Naive thymus-derived CD8-positive, alpha-beta T cell (primary cell): Measurements from ENCODE around the gene ZNF786. TPM values are rescaled to one million over a fixed set of nuclear protein-coding genes. Genes with fewer than 3 reads are reported as not detected.
"Not testable (repeated sequence)": the region's sequence is repeated elsewhere in the genome, so short reads cannot be mapped to it uniquely, and the experiment has no call there.

Source experiments
- ATAC-seq, 2 donors: fragments of 150-1000 bp; cut with Tn5 transposase in 1 of 2; sonication (Bioruptor Pico), chemical (Tn5 transposase) in 1 of 2; 1 replicate in 1 of 2; 2 replicates in 1 of 2; pipeline ENCODE4 v1.10.0; 2021; ENCODE audit warnings: mild to moderate bottlenecking in 2 of 2, moderate library complexity in 2 of 2
- POLR2A ChIA-PET: fragments of 350-600 bp; sonication (Branson Sonifier 250); formaldehyde crosslinking; loops from one replicate; lab custom pipeline; 2021; ENCODE audit warnings: antibody characterized with exemption; lab: Charles Lee
- DNase-seq, 10 donors: peaks; one replicate each; pipeline versions ENCODE4 v3.0.0 to v3.0.0-alpha.2; 2020 to 2022
- H3K27ac Mint-ChIP-seq, 10 donors: one replicate each; pipeline ENCODE4 v1.8.0; 2020 to 2022; ENCODE audit warnings: mild to moderate bottlenecking in 10 of 10, mixed read lengths in 10 of 10, moderate library complexity in 4 of 10, inconsistent platforms in 1 of 10
- H3K27me3 Mint-ChIP-seq, 5 donors: one replicate each; pipeline ENCODE4 v1.8.0; 2021 to 2022; ENCODE audit warnings: mixed read lengths in 5 of 5
- H3K36me3 Mint-ChIP-seq, 3 donors: one replicate each; pipeline ENCODE4 v1.8.0; 2020 to 2022; ENCODE audit warnings: mixed read lengths in 3 of 3, mild to moderate bottlenecking in 2 of 3, inconsistent platforms in 1 of 3
- H3K4me1 Mint-ChIP-seq, 4 donors: one replicate each; pipeline ENCODE4 v1.8.0; 2021 to 2022; ENCODE audit warnings: mixed read lengths in 4 of 4
- H3K4me3 Mint-ChIP-seq, 10 donors: one replicate each; pipeline ENCODE4 v1.8.0; 2020 to 2022; ENCODE audit warnings: mild to moderate bottlenecking in 10 of 10, mixed read lengths in 10 of 10, moderate library complexity in 6 of 10, inconsistent platforms in 1 of 10
- H3K9me3 Mint-ChIP-seq, 9 donors: one replicate each; pipeline ENCODE4 v1.8.0; 2020 to 2022; ENCODE audit warnings: mixed read lengths in 9 of 9, mild to moderate bottlenecking in 3 of 9, inconsistent platforms in 1 of 9, moderate library complexity in 1 of 9
- polyA plus RNA-seq, 3 donors: library from polyadenylated mRNA; unstranded; fragments of 300-500 nt; fragmentation: Illumina TruSeq; gene quantifications; one replicate each; pipeline ENCODE4 v1.2.3, GENCODE V29; 2021
- total RNA-seq, 8 experiments: library from RNA in 2 of 8; stranded (reverse) in 2 of 8; gene quantifications; one replicate each; pipeline ENCODE4 v1.2.3 and lab custom pipeline; 2021 to 2026

Gene ZNF786
- total and polyA plus RNA-seq, 5 experiments from 2014 or later: 5.9 to 18.4 (median 16.3) TPM

DNA sequence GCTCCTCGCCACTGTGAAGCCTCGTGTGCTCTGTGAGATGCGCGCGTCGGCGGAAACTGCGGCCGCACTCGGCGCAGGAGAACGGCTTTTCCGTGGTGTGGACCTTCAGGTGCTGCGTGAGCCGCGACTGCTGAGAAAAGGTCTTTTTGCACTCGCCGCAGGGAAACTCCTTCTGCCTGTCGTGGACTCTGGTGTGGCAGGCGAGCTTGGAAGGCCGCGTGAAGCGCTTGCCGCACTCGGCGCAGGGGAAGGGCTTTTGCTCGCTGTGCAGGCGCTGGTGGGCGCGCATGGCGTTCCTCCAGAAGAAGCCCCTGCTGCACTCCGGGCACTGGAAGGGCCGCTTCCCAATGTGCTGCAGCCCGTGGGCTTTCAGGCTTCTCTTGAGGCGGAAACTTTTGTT lies 13.7 kb upstream of the ZNF786 start:
- POLR2A ChIA-PET: no interaction called here

DNA sequence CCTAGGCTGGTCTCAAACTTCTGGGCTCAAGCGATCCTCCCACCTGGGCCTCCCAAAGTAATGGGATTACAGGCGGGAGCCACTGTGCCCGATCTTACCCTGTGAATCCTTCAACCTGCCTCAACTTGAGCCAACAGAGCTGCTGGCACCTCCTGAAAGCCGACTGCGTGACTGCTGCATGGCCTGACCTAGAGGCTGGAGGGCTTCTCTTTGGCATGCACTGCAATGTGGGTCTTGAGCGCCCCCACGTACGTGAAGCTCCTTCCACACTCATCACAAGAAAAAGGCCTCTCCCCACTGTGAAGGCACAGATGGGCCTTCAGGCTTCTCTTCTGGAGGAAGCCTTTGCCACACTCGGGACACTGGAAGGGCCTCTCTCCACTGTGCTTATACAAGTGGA lies 12.9 kb upstream of the ZNF786 start:
- ATAC-seq: no peak
- peaks cover 0 to 2% (median 0%) of the 10 kb centered on the region in 4 donors for H3K4me1 Mint-ChIP-seq
- no peak overlapping the region for H3K4me3 Mint-ChIP-seq
- H3K27ac Mint-ChIP-seq: no peak overlapping the region
- peaks cover 0 to 13% (median 5%) of the 10 kb centered on the region in 3 donors for H3K36me3 Mint-ChIP-seq
- DNase-seq: no peak
- H3K27me3 Mint-ChIP-seq: no peaks in the 10 kb centered on the region
- H3K9me3 Mint-ChIP-seq: no peaks in the 10 kb centered on the region
- POLR2A ChIA-PET: no interaction called here

More for the DNA sequence above, 13.7 kb upstream of the ZNF786 start:
- no peak overlapping the region for H3K4me3 Mint-ChIP-seq
- H3K36me3 Mint-ChIP-seq: peaks cover 0 to 13% (median 6%) of the 10 kb centered on the region in 3 donors
- peak overlapping the region in 1 of 10 donors; percentile 35 for H3K27ac Mint-ChIP-seq
- peaks cover 0 to 2% (median 0%) of the 10 kb centered on the region in 4 donors for H3K4me1 Mint-ChIP-seq
- ATAC-seq (no peak), DNase-seq (no peak)
- no peaks in the 10 kb centered on the region for H3K27me3 Mint-ChIP-seq
- no peaks in the 10 kb centered on the region for H3K9me3 Mint-ChIP-seq

DNA sequence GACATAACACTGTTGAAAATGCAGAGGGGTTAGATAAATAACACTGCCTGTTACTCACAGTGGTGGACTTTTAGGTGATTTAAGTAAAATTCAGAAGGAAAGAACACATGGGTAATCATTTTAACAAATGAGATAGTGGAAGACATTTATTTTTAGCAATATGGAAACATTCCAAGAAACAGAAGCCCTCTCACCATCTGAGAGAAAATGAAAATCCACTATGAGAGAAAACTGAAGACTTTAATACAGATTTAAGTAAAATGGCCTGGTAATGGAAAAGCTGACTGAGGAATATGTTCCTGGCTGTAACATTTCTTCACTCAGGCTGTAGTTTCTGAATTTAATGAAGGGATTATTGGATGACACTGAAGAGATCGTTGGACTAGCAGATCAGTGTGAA lies 12.1 kb upstream of the ZNF786 start:
- POLR2A ChIA-PET: no interaction called here
- Mint-ChIP-seq H3K9me3 (no peaks in the 10 kb centered on the region), H3K36me3 (peaks cover 0 to 13% (median 5%) of the 10 kb centered on the region in 3 donors), H3K27ac (peak overlapping the region in 1 of 10 donors; percentile 53), H3K4me1 (peaks cover 0 to 3% (median 0%) of the 10 kb centered on the region in 4 donors), H3K4me3 (no peak overlapping the region), H3K27me3 (no peaks in the 10 kb centered on the region)
- DNase-seq: no peak
- ATAC-seq: no peak

GRCh38 chr7:149100821-149101220 lies 10.3 kb upstream of the ZNF786 start:
- no peak for ATAC-seq
- POLR2A ChIA-PET: no interaction called here
- no peak for DNase-seq
- Mint-ChIP-seq H3K27ac (no peak overlapping the region), H3K4me1 (peaks cover 0 to 3% (median 0%) of the 10 kb centered on the region in 4 donors), H3K9me3 (no peaks in the 10 kb centered on the region), H3K36me3 (peaks cover 0 to 13% (median 5%) of the 10 kb centered on the region in 3 donors), H3K4me3 (no peak overlapping the region), H3K27me3 (no peaks in the 10 kb centered on the region)

GRCh38 chr7:149099058-149099457 lies 8.5 kb upstream of the ZNF786 start:
- no peak overlapping the region for H3K27ac Mint-ChIP-seq
- no peaks in the 10 kb centered on the region for H3K27me3 Mint-ChIP-seq
- peaks cover 0 to 11% (median 2%) of the 10 kb centered on the region in 3 donors for H3K36me3 Mint-ChIP-seq
- no peak overlapping the region for H3K4me3 Mint-ChIP-seq
- H3K9me3 Mint-ChIP-seq: no peaks in the 10 kb centered on the region
- DNase-seq (no peak), ATAC-seq (no peak)
- peaks cover 0 to 3% (median 0%) of the 10 kb centered on the region in 4 donors for H3K4me1 Mint-ChIP-seq
- POLR2A ChIA-PET: no interaction called here

DNA sequence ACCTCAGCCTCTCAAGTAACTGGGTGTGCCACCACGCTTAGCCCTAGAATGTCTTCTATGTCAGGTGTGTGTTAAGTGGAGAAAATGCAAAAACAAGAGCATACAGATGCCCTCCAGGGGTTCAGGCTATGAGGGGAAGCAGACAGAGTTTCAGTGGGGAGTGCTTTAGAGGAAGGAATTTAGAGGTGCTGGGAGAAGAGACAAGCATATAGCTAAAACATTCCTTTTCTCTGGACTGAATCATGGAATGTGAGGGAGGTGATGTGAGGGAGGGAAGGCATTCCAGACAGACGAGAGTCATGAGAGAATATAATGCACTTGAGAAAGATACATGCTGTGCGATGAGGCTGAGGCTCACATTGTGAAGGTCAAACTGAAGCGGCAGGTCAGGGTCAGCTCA lies 6.6 kb upstream of the ZNF786 start:
- DNase-seq (no peak), ATAC-seq (no peak)
- Mint-ChIP-seq H3K4me3 (no peak overlapping the region), H3K9me3 (no peaks in the 10 kb centered on the region), H3K36me3 (no peaks in the 10 kb centered on the region), H3K4me1 (peaks cover 0 to 3% (median under 1%) of the 10 kb centered on the region in 4 donors), H3K27ac (peak overlapping the region in 1 of 10 donors; percentile 17), H3K27me3 (no peaks in the 10 kb centered on the region)
- POLR2A ChIA-PET: no interaction called here

GRCh38 chr7:149093228-149093627 lies 2.7 kb upstream of the ZNF786 start:
- Mint-ChIP-seq H3K9me3 (no peaks in the 10 kb centered on the region), H3K27ac (peak overlapping the region in 5 of 10 donors; percentile 22 to 89 (median 38)), H3K36me3 (no peaks in the 10 kb centered on the region), H3K27me3 (no peaks in the 10 kb centered on the region), H3K4me1 (peaks cover 9 to 24% (median 17%) of the 10 kb centered on the region in 4 donors), H3K4me3 (no peak overlapping the region)
- ATAC-seq (no peak), DNase-seq (no peak)
- POLR2A ChIA-PET: interaction anchor here (3.0 kb wide), 1 partner anchor 33 kb away, joined by 17 read pairs; the partner anchor contains the start of gene ZNF425

DNA sequence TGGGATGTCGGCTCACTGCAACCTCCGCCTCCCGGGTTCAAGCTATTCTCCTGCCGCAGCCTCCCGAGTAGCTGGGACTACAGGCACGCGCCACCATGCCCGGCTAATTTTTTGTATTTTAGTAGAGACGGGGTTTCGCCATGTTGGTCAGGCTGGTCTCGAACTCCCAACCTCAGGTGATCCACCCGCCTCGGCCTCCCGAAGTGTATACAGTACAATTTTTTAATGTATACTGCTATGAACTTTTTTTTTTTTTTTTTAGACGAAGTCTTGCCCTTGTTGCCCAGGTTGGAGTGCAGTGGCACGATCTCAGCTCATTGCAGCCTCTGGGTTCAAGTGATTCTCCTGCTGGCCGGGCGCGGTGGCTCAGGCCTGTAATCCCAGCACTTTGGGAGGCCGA lies 1.7 kb upstream of the ZNF786 start:
- peaks cover 10 to 30% (median 25%) of the 10 kb centered on the region in 4 donors for H3K4me1 Mint-ChIP-seq
- not testable (repeated sequence) for H3K36me3 Mint-ChIP-seq, H3K9me3 Mint-ChIP-seq, DNase-seq, H3K27me3 Mint-ChIP-seq, ATAC-seq
- peak overlapping the region; percentile 35 to 99 (median 96) for H3K27ac Mint-ChIP-seq
- H3K4me3 Mint-ChIP-seq: peak overlapping the region in 7 of 10 donors; percentile 31 to 70 (median 45)
- POLR2A ChIA-PET: interaction anchor here (0.7 to 3.0 kb wide), 9 partner anchors 13 to 209 kb away, joined by 3 to 17 read pairs (median 6); partner anchors contain the start of genes PDIA4, ZNF398 and ZNF425

- H3K27me3 Mint-ChIP-seq: no peaks in the 10 kb centered on the region
- POLR2A ChIA-PET: interaction anchor here (0.7 to 1.2 kb wide), 2 partner anchors 61 to 382 kb away, joined by 4 to 8 read pairs; no protein-coding TSS in a partner anchor
- peaks cover 0 to 4% (median 0%) of the 10 kb centered on the region in 9 donors for H3K9me3 Mint-ChIP-seq
- ATAC-seq (no peak), DNase-seq (peak in 2 of 10 donors; percentile 9 to 12)
- H3K27ac Mint-ChIP-seq: peak overlapping the region in 8 of 10 donors; percentile 1 to 83 (median 40)
- H3K4me1 Mint-ChIP-seq: peaks cover 18 to 54% (median 38%) of the 10 kb centered on the region in 4 donors
- peak overlapping the region in 7 of 10 donors; percentile 1 to 69 (median 12) for H3K4me3 Mint-ChIP-seq
- peaks cover 0 to 16% (median 10%) of the 10 kb centered on the region in 3 donors for H3K36me3 Mint-ChIP-seq
Observed at GRCh38 chr7:149087376-149087775, 3.1 kb downstream of the ZNF786 start.

GRCh38 chr7:149085866-149086265 lies 4.7 kb downstream of the ZNF786 start:
- H3K27ac Mint-ChIP-seq: peak overlapping the region in 2 of 10 donors; percentile 29 to 33
- POLR2A ChIA-PET: interaction anchor here (0.9 kb wide), 1 partner anchor 116 kb away, joined by 6 read pairs; no protein-coding TSS in a partner anchor
- peaks cover 16 to 48% (median 42%) of the 10 kb centered on the region in 4 donors for H3K4me1 Mint-ChIP-seq
- H3K4me3 Mint-ChIP-seq: no peak overlapping the region
- ATAC-seq (no peak), DNase-seq (no peak)
- H3K36me3 Mint-ChIP-seq: peaks cover 0 to 18% (median 12%) of the 10 kb centered on the region in 3 donors
- no peaks in the 10 kb centered on the region for H3K27me3 Mint-ChIP-seq
- H3K9me3 Mint-ChIP-seq: peaks cover 0 to 4% (median 0%) of the 10 kb centered on the region in 9 donors

DNA sequence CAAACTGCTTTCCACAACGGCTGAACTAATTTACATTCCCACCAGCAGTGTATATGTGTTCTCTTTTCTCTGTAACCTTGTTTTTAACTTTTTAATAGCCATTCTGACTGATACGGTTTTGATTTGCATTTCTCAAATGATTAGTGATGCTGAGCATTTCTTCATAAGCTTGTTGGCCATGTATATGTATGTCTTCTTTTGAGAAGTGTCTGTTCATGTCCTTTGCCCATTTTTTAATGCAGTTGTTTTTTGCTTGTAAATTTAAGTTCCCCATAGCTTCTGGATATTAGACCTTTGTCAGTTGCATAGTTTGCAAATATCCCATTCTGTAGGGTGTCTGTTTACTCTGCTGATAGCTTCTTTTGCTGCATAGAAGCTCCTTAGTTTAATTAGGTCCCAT lies 6.1 kb downstream of the ZNF786 start:
- peak overlapping the region in 1 of 10 donors; percentile 83 for H3K27ac Mint-ChIP-seq
- H3K4me1 Mint-ChIP-seq: peaks cover 10 to 44% (median 42%) of the 10 kb centered on the region in 4 donors
- no peak overlapping the region for H3K4me3 Mint-ChIP-seq
- ATAC-seq (no peak), DNase-seq (no peak)
- H3K36me3 Mint-ChIP-seq: peaks cover 0 to 29% (median 18%) of the 10 kb centered on the region in 3 donors
- H3K27me3 Mint-ChIP-seq: no peaks in the 10 kb centered on the region
- peaks cover 0 to 4% (median 0%) of the 10 kb centered on the region in 9 donors for H3K9me3 Mint-ChIP-seq
- POLR2A ChIA-PET: interaction anchor here (1.1 kb wide), 1 partner anchor 56 kb away, joined by 3 read pairs; the partner anchor contains the start of gene PDIA4

DNA sequence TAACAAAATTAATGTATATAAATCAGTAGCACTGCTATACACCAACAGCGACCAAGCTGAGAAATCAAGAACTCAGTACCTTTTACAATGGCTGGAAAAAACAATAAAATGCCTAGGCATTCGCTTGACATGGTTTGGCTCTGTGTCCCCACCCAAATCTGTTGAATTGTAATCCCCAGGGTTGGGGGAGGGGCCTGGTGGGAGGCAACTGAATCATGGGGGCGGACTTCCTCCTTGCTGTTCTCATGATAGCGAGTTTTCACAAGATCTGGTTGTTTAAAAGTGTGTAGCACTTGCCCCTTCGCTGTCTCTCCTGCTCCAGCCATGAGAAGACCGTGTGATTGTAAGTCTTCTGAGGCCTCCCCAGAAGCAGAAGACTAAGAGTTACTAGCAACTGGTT lies 8.6 kb downstream of the ZNF786 start:
- ATAC-seq (no peak), DNase-seq (no peak)
- Mint-ChIP-seq H3K4me3 (no peak overlapping the region), H3K27ac (peak overlapping the region in 5 of 10 donors; percentile 8 to 56 (median 37)), H3K9me3 (peaks cover 0 to 4% (median 0%) of the 10 kb centered on the region in 9 donors), H3K36me3 (peaks cover 0 to 39% (median 24%) of the 10 kb centered on the region in 3 donors), H3K4me1 (peaks cover 8 to 37% (median 31%) of the 10 kb centered on the region in 4 donors), H3K27me3 (no peaks in the 10 kb centered on the region)
- POLR2A ChIA-PET: no interaction called here

DNA sequence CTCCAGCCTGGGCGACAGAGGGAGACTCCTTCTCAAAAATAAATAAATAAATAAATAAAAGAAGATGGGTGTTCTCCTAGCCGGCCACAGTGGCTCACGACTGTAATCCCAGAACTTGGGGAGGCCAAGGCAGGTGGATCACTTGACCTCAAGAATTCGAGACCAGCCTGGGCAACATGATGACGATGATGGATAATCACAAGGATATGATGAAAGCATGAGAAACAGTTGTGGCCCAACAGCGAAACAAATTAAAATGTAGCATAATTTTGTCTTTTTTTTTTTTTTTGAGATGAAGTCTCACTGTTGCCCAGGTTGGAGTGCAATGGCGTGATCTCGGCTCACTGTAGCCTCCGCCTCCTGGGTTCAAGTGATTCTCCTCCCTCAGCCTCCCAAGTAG lies 12.9 kb downstream of the ZNF786 start:
- H3K4me3 Mint-ChIP-seq: no peak overlapping the region
- peaks cover 0 to 36% (median 18%) of the 10 kb centered on the region in 4 donors for H3K4me1 Mint-ChIP-seq
- H3K27ac Mint-ChIP-seq: no peak overlapping the region
- no peaks in the 10 kb centered on the region for H3K27me3 Mint-ChIP-seq
- no peak for DNase-seq
- ATAC-seq: no peak
- H3K36me3 Mint-ChIP-seq: peaks cover 0 to 45% (median 16%) of the 10 kb centered on the region in 3 donors
- POLR2A ChIA-PET: no interaction called here
- H3K9me3 Mint-ChIP-seq: peaks cover 0 to 1% (median 0%) of the 10 kb centered on the region in 9 donors
